DOHH2 (cell line): ENCODE measurements around the gene COL20A1.

Source experiments
- H3F3A ChIP-seq: fragments of 200-600 bp; sonication (generic), shearing (Covaris generic); 2 replicates; pipeline ENCODE4 v1.6.0; 2016; ENCODE audit warnings: antibody characterized with exemption, mild to moderate bottlenecking; ENCODE audit not compliant: control insufficient read depth, insufficient read depth
- H3K27ac ChIP-seq: fragments of 200-600 bp; sonication (generic); 2 replicates; pipeline ENCODE4 v1.5.1; 2014; ENCODE audit warnings: low read depth, mild to moderate bottlenecking, low read length, moderate library complexity
- H3K27me3 ChIP-seq: fragments of 200-600 bp; sonication (generic); 2 replicates; pipeline ENCODE4 v1.6.1; 2014; ENCODE audit warnings: mild to moderate bottlenecking, low read length, mixed read lengths; ENCODE audit not compliant: control insufficient read depth
- H3K36me3 ChIP-seq: fragments of 200-600 bp; sonication (generic); 2 replicates; pipeline ENCODE4 v1.6.1; 2014; ENCODE audit warnings: mild to moderate bottlenecking, low read length, moderate library complexity, mixed read lengths; ENCODE audit not compliant: control insufficient read depth
- H3K4me1 ChIP-seq: fragments of 200-600 bp; sonication (generic); 2 replicates; pipeline ENCODE4 v1.6.1; 2014; ENCODE audit warnings: mild to moderate bottlenecking, low read length, mixed read lengths; ENCODE audit not compliant: control insufficient read depth
- H3K4me2 ChIP-seq: fragments of 200-600 bp; sonication (generic); 2 replicates; pipeline ENCODE4 v1.6.0; 2014; ENCODE audit warnings: mild to moderate bottlenecking, low read length, moderate library complexity
- H3K4me3 ChIP-seq: fragments of 200-600 bp; sonication (generic); 2 replicates; pipeline ENCODE4 v1.5.1; 2014; ENCODE audit warnings: mild to moderate bottlenecking, low read length, mixed read lengths
- H3K79me2 ChIP-seq: fragments of 200-600 bp; sonication (generic); 2 replicates; pipeline ENCODE4 v1.6.1; 2014; ENCODE audit warnings: mild to moderate bottlenecking, low read length, mixed read lengths; ENCODE audit not compliant: control insufficient read depth
- H3K9me2 ChIP-seq: fragments of 200-600 bp; sonication (generic); replicated peaks from 2 replicates; pipeline ENCODE4 v1.6.1; 2014; ENCODE audit warnings: mild to moderate bottlenecking, low read length, mixed read lengths; ENCODE audit not compliant: control insufficient read depth
- H3K9me3 ChIP-seq: fragments of 200-600 bp; sonication (generic); 2 replicates; pipeline ENCODE4 v1.6.1; 2014; ENCODE audit warnings: antibody characterized with exemption, low read length, mixed read lengths; ENCODE audit not compliant: control insufficient read depth, insufficient read depth
- H4K20me1 ChIP-seq: fragments of 200-600 bp; sonication (generic); 2 replicates; pipeline ENCODE4 v1.6.0; 2014; ENCODE audit warnings: low read depth, mild to moderate bottlenecking, antibody characterized with exemption, low read length, moderate library complexity; ENCODE audit not compliant: control insufficient read depth, insufficient read depth
- EZH2phosphoT487 ChIP-seq: fragments of 200-600 bp; sonication (generic); IDR thresholded peaks from 2 replicates; pipeline ENCODE4 v1.6.1; 2017; ENCODE audit warnings: borderline replicate concordance, mild to moderate bottlenecking, antibody characterized with exemption, low read length, moderate library complexity, mixed read lengths
- TF ChIP-seq, protein P1 (sequence below): fragments of 200-600 bp; sonication (generic); IDR thresholded peaks from one replicate; pipeline ENCODE4 v1.5.1; 2014; ENCODE audit warnings: antibody characterized with exemption, mild to moderate bottlenecking, low read depth, low read length; ENCODE audit not compliant: poor library complexity, severe bottlenecking

COL20A1 gene

DNA sequence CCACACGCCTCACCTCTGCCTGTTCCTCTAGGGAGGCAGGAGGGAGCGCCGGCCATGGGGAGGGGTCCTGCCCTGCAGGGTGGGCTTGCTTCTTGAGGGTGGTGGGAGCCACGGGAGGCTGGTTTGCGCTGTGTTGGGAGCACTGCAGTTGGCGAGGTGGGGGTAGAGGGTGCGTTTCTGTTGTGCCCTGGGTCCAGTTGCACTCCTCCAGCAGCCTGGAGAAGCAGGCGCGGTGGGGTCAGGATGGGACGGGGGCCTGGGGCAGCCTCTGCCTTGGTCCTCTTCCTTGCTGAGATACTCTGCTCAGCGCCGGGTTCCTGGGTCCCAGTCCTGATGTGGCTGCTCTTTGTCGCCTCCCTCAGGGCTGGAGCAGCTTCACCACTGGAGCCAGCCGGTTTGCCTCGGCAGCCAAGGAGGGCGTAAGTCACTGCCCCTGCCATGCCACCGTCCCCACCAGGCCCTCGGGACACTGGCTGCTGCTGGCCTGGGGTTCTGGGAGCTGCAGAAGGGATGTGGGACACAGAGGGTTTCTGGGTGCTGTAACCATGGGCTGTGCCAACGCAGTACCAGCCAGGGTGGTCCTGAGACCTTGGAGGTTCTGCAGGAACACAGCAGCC is 11.9 kb upstream of the COL20A1 start:
- Histone ChIP-seq H3K27me3 (no peaks in the 10 kb centered on the region), H3K79me2 (peaks cover 15% of the 10 kb centered on the region), H3K27ac (no peak overlapping the region), H3K9me3 (no peaks in the 10 kb centered on the region), H3K4me1 (peaks cover 16% of the 10 kb centered on the region), H4K20me1 (no peaks in the 10 kb centered on the region; the same call in 1 of the 2 replicates), H3K4me3 (no peak overlapping the region), H3K36me3 (peaks cover 45% of the 10 kb centered on the region), H3F3A (no peaks in the 10 kb centered on the region), H3K9me2 (no peaks in the 10 kb centered on the region), H3K4me2 (no peak overlapping the region)
- TF ChIP-seq EZH2phosphoT487 = no peak
- TF ChIP-seq, protein P1, sequence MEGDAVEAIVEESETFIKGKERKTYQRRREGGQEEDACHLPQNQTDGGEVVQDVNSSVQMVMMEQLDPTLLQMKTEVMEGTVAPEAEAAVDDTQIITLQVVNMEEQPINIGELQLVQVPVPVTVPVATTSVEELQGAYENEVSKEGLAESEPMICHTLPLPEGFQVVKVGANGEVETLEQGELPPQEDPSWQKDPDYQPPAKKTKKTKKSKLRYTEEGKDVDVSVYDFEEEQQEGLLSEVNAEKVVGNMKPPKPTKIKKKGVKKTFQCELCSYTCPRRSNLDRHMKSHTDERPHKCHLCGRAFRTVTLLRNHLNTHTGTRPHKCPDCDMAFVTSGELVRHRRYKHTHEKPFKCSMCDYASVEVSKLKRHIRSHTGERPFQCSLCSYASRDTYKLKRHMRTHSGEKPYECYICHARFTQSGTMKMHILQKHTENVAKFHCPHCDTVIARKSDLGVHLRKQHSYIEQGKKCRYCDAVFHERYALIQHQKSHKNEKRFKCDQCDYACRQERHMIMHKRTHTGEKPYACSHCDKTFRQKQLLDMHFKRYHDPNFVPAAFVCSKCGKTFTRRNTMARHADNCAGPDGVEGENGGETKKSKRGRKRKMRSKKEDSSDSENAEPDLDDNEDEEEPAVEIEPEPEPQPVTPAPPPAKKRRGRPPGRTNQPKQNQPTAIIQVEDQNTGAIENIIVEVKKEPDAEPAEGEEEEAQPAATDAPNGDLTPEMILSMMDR = peak; percentile 68

DNA sequence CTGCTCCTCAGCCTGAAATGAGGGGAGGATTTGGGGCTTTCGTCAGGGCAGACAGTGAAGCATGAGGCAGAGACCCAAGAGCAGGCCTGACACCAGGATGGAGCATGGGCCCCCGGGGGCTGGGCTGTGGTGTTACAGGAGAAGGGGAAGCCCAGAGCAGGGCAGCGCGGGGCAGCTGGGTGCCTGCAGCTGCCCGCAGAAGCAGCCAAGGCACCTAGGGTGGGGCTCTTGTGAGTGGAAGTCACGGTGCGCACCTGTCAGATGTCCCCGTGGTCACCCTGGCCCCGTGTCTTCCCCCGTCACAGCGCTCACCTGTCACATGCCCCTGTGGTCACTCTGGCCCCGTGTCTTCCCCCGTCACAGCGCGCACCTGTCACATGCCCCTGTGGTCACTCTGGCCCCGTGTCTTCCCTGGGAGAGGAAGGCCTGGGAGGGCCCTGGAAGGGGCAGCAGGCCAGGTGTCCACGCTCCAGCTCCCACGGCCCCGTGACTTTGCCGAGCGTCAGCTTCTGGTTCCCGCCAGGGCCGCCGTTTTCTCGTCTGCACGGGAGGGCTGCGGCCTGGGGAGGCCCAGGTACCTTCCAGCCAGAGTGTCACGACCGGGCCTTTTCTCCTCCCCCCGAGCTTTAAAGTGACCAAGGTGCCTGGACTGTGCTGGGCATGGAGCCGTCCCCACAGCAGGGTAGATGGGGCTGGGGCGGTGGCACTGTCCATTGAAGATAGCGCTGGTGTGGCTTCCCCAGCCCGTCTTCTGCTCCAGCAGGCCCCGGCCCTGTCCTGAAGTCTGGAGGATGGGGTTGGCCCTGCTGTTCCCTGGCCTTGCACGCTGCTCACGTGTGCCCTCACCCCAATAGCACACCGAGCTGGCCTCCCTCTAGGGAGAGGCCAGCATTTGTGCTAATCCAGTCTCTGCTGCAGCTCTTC is 11.0 kb upstream of the COL20A1 start:
- Histone ChIP-seq H3K27me3 (no peaks in the 10 kb centered on the region), H3K4me2 (no peak overlapping the region), H4K20me1 (no peaks in the 10 kb centered on the region; the same call in 1 of the 2 replicates), H3K79me2 (peaks cover 7% of the 10 kb centered on the region; the same call in 1 of the 2 replicates), H3K27ac (no peak overlapping the region), H3F3A (no peaks in the 10 kb centered on the region), H3K9me3 (no peaks in the 10 kb centered on the region), H3K4me3 (no peak overlapping the region), H3K9me2 (no peaks in the 10 kb centered on the region), H3K36me3 (peaks cover 38% of the 10 kb centered on the region; the same call in 1 of the 2 replicates), H3K4me1 (peaks cover 16% of the 10 kb centered on the region)
- TF ChIP-seq, protein P1 = no peak

DNA sequence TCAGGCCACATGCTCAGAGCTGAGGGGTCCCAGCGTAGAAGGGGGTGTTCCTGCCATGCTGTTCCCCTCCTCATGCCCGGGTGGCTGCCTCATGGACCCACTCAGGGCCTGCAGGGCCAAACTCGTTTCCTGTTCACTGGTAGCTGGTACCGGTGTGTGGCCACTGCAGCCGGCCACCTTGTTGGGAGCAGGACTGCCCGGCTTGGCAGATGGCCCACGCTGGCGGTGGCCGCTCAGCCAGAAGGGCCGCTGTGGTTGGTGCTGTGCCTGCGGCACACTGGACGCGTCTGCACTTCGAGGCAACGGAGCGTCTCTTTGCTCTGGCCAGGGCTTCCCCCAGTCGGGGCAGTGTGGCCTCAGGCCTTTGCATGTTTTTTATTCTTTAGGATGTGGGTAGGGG is 10.0 kb upstream of the COL20A1 start:
- Histone ChIP-seq H3K4me3 (no peak overlapping the region), H3K36me3 (peaks cover 29% of the 10 kb centered on the region; the same call in 1 of the 2 replicates), H3K4me1 (peaks cover 16% of the 10 kb centered on the region), H4K20me1 (no peaks in the 10 kb centered on the region; the same call in 1 of the 2 replicates), H3K27ac (no peak overlapping the region), H3K9me2 (no peaks in the 10 kb centered on the region), H3K79me2 (peaks cover 3% of the 10 kb centered on the region; the same call in 1 of the 2 replicates), H3K27me3 (no peaks in the 10 kb centered on the region), H3F3A (no peaks in the 10 kb centered on the region), H3K4me2 (no peak overlapping the region), H3K9me3 (no peaks in the 10 kb centered on the region)
- TF ChIP-seq EZH2phosphoT487 = no peak
